GM12878 (cell line): ENCODE results near the gene ITGB2. TPM values are rescaled to one million over a fixed set of nuclear protein-coding genes. Genes with fewer than 3 reads are reported as not detected.

ENCODE experiments used
- ATAC-seq: fragments of 200-7000 bp; cut with Tn5 transposase; 3 replicates; pipeline ENCODE4 v1.9.1; 2020; ENCODE audit warnings: mild to moderate bottlenecking, moderate library complexity
- BruUV-seq: library from RNA; stranded (reverse); fragments of 400-500 nt; replicated peaks from 2 replicates; lab custom pipeline; 2021; lab: Mats Ljungman, UMichigan
- CTCF ChIA-PET: fragments of 300-600 bp; sonication (Branson Sonifier 250); formaldehyde crosslinking; extraction: SDS; loops from one replicate; lab custom pipeline; 2021; ENCODE audit warnings: inconsistent platforms; lab: Yijun Ruan, JAX
- POLR2A ChIA-PET: fragments of 350-600 bp; formaldehyde crosslinking; extraction: SDS; loops from one replicate; lab custom pipeline; 2021; ENCODE audit warnings: inconsistent platforms; lab: Charles Lee
- RAD21 ChIA-PET: fragments of 300-600 bp; sonication (Branson Sonifier 250); formaldehyde crosslinking; loops from one replicate; lab custom pipeline; 2023; ENCODE audit warnings: antibody characterized with exemption; ENCODE audit not compliant: unreplicated experiment; lab: Charles Lee
- SMC1A ChIA-PET: fragments of 300-600 bp; sonication (Branson Sonifier 250); formaldehyde crosslinking; loops from one replicate; lab custom pipeline; 2023; ENCODE audit not compliant: unreplicated experiment, uncharacterized antibody; lab: Charles Lee
- DNase-seq: peaks from one replicate; pipeline ENCODE4 v3.0.0-alpha.2; 2011; ENCODE audit warnings: low read depth, low spot score
- FAIRE-seq: peaks from 3 replicates; lab custom pipeline; 2011; peaks lifted over from hg19 to GRCh38; lab: Jason Lieb, UNC
- H2AFZ ChIP-seq: 2 replicates; pipeline ENCODE4 v1.6.0; 2011; ENCODE audit warnings: low read depth, low read length, control low read depth; ENCODE audit not compliant: control insufficient read depth
- H3K27ac ChIP-seq: 2 replicates; pipeline ENCODE4 v1.5.1; 2011; ENCODE audit warnings: control low read depth; ENCODE audit not compliant: control insufficient read depth, insufficient read depth
- H3K27me3 ChIP-seq, 2 experiments: replicated peaks in 1 of 2; 2 replicates each; pipeline versions ENCODE4 v1.6.0 to v1.6.1; 2011; ENCODE audit warnings: low read length in 1 of 2; ENCODE audit not compliant: control insufficient read depth in 2 of 2, insufficient read depth in 2 of 2
- H3K36me3 ChIP-seq, 2 experiments: 2 replicates each; pipeline ENCODE4 v1.5.1; 2011; ENCODE audit warnings: low read length in 1 of 2; ENCODE audit not compliant: control insufficient read depth in 2 of 2, insufficient read depth in 2 of 2
- H3K4me1 ChIP-seq: 2 replicates; pipeline ENCODE4 v1.6.1; 2011; ENCODE audit warnings: mild to moderate bottlenecking, low read length, moderate library complexity, mixed read lengths; ENCODE audit not compliant: control insufficient read depth, insufficient read depth
- H3K4me2 ChIP-seq: 2 replicates; pipeline ENCODE4 v1.6.0; 2011; ENCODE audit warnings: control low read depth; ENCODE audit not compliant: control insufficient read depth, insufficient read depth
- H3K4me3 ChIP-seq: fragments of 200-600 bp; sonication (generic); 2 replicates; pipeline ENCODE4 v1.5.1; 2016
- H3K79me2 ChIP-seq: 2 replicates; pipeline ENCODE4 v1.6.0; 2011; ENCODE audit warnings: low read length; ENCODE audit not compliant: control insufficient read depth, insufficient read depth
- H3K9ac ChIP-seq: 2 replicates; pipeline ENCODE4 v1.8.0; 2011; ENCODE audit warnings: low read length, control low read depth, mixed read lengths; ENCODE audit not compliant: control insufficient read depth, insufficient read depth
- H3K9me3 ChIP-seq: replicated peaks from 3 replicates; pipeline ENCODE4 v1.5.1; 2011; ENCODE audit warnings: mild to moderate bottlenecking, low read length; ENCODE audit not compliant: control insufficient read depth, insufficient read depth
- H4K20me1 ChIP-seq: 2 replicates; pipeline ENCODE4 v1.6.0; 2011; ENCODE audit not compliant: control insufficient read depth, insufficient read depth
- E2F8 ChIP-seq: fragments of 450-650 bp; IDR thresholded peaks from 2 replicates; pipeline ENCODE4 v1.6.1; 2018; ENCODE audit warnings: mild to moderate bottlenecking, low read depth, moderate library complexity; ENCODE audit not compliant: partially characterized antibody
- HCFC1 ChIP-seq: fragments of 150-350 bp; IDR thresholded peaks from 2 replicates; pipeline ENCODE4 v1.6.1; 2014; ENCODE audit warnings: low read length
- JUNB ChIP-seq: IDR thresholded peaks from 2 replicates; pipeline ENCODE4 v1.6.1; 2016; ENCODE audit warnings: antibody characterized with exemption, mild to moderate bottlenecking
- MXI1 ChIP-seq: fragments of 150-350 bp; IDR thresholded peaks from 2 replicates; pipeline ENCODE4 v1.6.1; 2011; ENCODE audit warnings: low read depth, mild to moderate bottlenecking, inconsistent platforms, low read length, improper control_type of control experiment
- MYC ChIP-seq: IDR thresholded peaks from 2 replicates; pipeline ENCODE4 v1.6.1; 2011; ENCODE audit warnings: mild to moderate bottlenecking, low read length, moderate library complexity, inconsistent platforms; ENCODE audit not compliant: insufficient read depth, insufficient replicate concordance, insufficient read length, severe bottlenecking
- NFYA ChIP-seq: IDR thresholded peaks from 2 replicates; pipeline ENCODE4 v1.6.1; 2011; ENCODE audit warnings: low read depth, mild to moderate bottlenecking, low read length, improper control_type of control experiment, borderline replicate concordance
- NR2F1 ChIP-seq: fragments of 450-650 bp; conservative IDR thresholded peaks from 2 replicates; pipeline ENCODE4 v1.6.1; 2017; ENCODE audit warnings: mild to moderate bottlenecking
- NRF1 ChIP-seq: conservative IDR thresholded peaks from 2 replicates; pipeline ENCODE4 v1.6.1; 2011; ENCODE audit warnings: mild to moderate bottlenecking, low read depth, low read length, improper control_type of control experiment
- PRDM15 ChIP-seq: fragments of 450-650 bp; formaldehyde crosslinking; IDR thresholded peaks from 2 replicates; pipeline ENCODE4 v1.4.0; 2020; ENCODE audit warnings: mild to moderate bottlenecking, moderate library complexity
- SPI1 ChIP-seq: IDR thresholded peaks from 2 replicates; pipeline ENCODE4 v1.6.1; 2011; ENCODE audit warnings: low read depth, mild to moderate bottlenecking, low read length, moderate library complexity, borderline replicate concordance; ENCODE audit not compliant: insufficient read depth
- TAF1 ChIP-seq: IDR thresholded peaks from 2 replicates; pipeline ENCODE4 v1.6.1; 2011; ENCODE audit warnings: mild to moderate bottlenecking, low read depth, low read length, borderline replicate concordance
- USF1 ChIP-seq: IDR thresholded peaks from 2 replicates; pipeline ENCODE4 v1.6.1; 2011; ENCODE audit warnings: borderline replicate concordance, low read depth, mild to moderate bottlenecking, moderate library complexity, mixed read lengths, low read length; ENCODE audit not compliant: insufficient read depth; ENCODE audit errors: extremely low read length
- WGBS: methylation state at CpG from one replicate; pipeline ENCODE4 v1.1.6; 2016; ENCODE audit warnings: low lambda C conversion rate; ENCODE audit not compliant: insufficient replicate concordance, insufficient coverage; ENCODE audit errors: missing lambda C conversion rate; 5-methylcytosine and 5-hydroxymethylcytosine counted together
- in situ Hi-C: fragments of 300-500 bp; cut with MboI; formaldehyde crosslinking; loops from 9 replicates; pipeline ENCODE4 v1.14.3; 2018; ENCODE audit warnings: mixed read lengths
- intact Hi-C: fragments of 100-400 bp; cut with micrococcal nuclease; formaldehyde crosslinking; loops from one replicate; pipeline ENCODE4 v1.14.2; 2022; ENCODE audit not compliant: unreplicated experiment
- polyA plus RNA-seq, 11 experiments: library from polyadenylated mRNA; depleted of rRNA in 4 of 11; unstranded in 6 of 11; stranded (reverse) in 5 of 11; fragments of >200 nt; fragmentation: Nextera tagmentation in 4 of 11; fragmentation: Illumina TruSeq in 1 of 11; extraction: Ambion mirVana in 4 of 11; extraction: Trizol in 1 of 11; gene quantifications; 1 replicate in 1 of 11; 2 replicates in 10 of 11; pipeline versions ENCODE4 v1.2.1 to v1.2.3, GENCODE V29; 2011 to 2016; ENCODE audit warnings: inconsistent platforms in 2 of 11, missing spikeins in 2 of 11, low read depth in 1 of 11
- total RNA-seq, 4 experiments: library from RNA; depleted of rRNA in 3 of 4; stranded (reverse); fragments of >200 nt in 3 of 4; fragmentation: Illumina TruSeq in 1 of 4; extraction: Trizol in 1 of 4; gene quantifications; 2 replicates each; pipeline versions ENCODE4 v1.2.1 to v1.2.3, GENCODE V29; 2013 to 2021

ITGB2 gene
- total and polyA plus RNA-seq, 10 of the 15 experiments (the other 5 are each of a cell fraction or from before 2014, with no cell fraction given) = 8.0 to 172 (median 58.9) TPM

- TF ChIP-seq E2F8 (no peak), SPI1 (no peak), NFYA (no peak), JUNB (no peak)
Measured at GRCh38 chr21:44874240-44874496, 46.5 kb downstream of the ITGB2 start (continued).

GRCh38 chr21:44873356-44874239 lies 47.1 kb downstream of the ITGB2 start, which contains the start of gene PTTG1IP:
Gene PTTG1IP, minus strand, starts transcription at chr21:44873690. Its CDS starts 74 bp downstream, at chr21:44873616.
- FAIRE-seq (peak; percentile 95), DNase-seq (peak; percentile 94), ATAC-seq (peak; percentile 84)
- Histone ChIP-seq H3K79me2 (peaks cover 46% of the 10 kb centered on the region), H3K27me3 (no peaks in the 10 kb centered on the region), H3K27ac (peak within 1 kb of the TSS; percentile 67), H3K9ac (peak within 1 kb of the TSS; percentile 92), H3K4me2 (peak within 1 kb of the TSS; percentile 89), H2AFZ (peak within 1 kb of the TSS; percentile 88), H4K20me1 (peaks cover 8% of the 10 kb centered on the region), H3K4me1 (peaks cover 17% of the 10 kb centered on the region), H3K36me3 (no peaks in the 10 kb centered on the region), H3K4me3 (peak within 1 kb of the TSS; percentile 92), H3K9me3 (no peaks in the 10 kb centered on the region)
- ChIA-PET POLR2A (interaction anchor here (1.0 to 4.3 kb wide), 10 partner anchors 10 to 414 kb away, joined by 3 to 59 read pairs (median 4); partner anchors contain the start of genes POFUT2 and UBE2G2), RAD21 (interaction anchor here (0.7 to 4.0 kb wide), 11 partner anchors 19 to 255 kb away, joined by 3 to 28 read pairs (median 7); partner anchors contain the start of genes SLX9, SUMO3 and UBE2G2), SMC1A (interaction anchor here (0.7 to 4.7 kb wide), 7 partner anchors 52 to 80 kb away, joined by 3 to 31 read pairs (median 6); partner anchors contain the start of gene UBE2G2), CTCF (interaction anchor here (1.0 to 7.4 kb wide), 7 partner anchors 28 to 80 kb away, joined by 3 to 67 read pairs (median 4); partner anchors contain the start of genes ITGB2, SUMO3 and UBE2G2)
- in situ Hi-C loops (no loop called here), intact Hi-C loops (loop anchor here (2.0 to 5.0 kb wide), 3 partner anchors 56 to 71 kb away; partner anchors contain the start of genes SUMO3 and UBE2G2)
- BruUV-seq = no TSS peak
- 2% methylated on average over 90 of the region's 123 CpGs for WGBS
- peak; percentile 64; the same call in 1 of the 2 replicates for TF ChIP-seq NR2F1
- peak; percentile 92 for TF ChIP-seq NRF1
- peak; percentile 72; the same call in 1 of the 2 replicates for TF ChIP-seq TAF1
- no peak for TF ChIP-seq MYC
- peak; percentile 61; the same call in 1 of the 2 replicates for TF ChIP-seq MXI1
- peak; percentile 31; the same call in 1 of the 2 replicates for TF ChIP-seq HCFC1
- TF ChIP-seq USF1 = peak; percentile 44
- TF ChIP-seq PRDM15 (CRISPR knock-in tag) = no peak
